NT2/D1 (cell line): Measurements from ENCODE around the gene USP49.

Experiments
- YY1 ChIP-seq: IDR thresholded peaks from 2 replicates; pipeline ENCODE4 v1.6.1; 2011; ENCODE audit not compliant: insufficient read length, insufficient read depth
- ZNF274 ChIP-seq: IDR thresholded peaks from 2 replicates; pipeline ENCODE4 v1.6.1; 2011; ENCODE audit warnings: mild to moderate bottlenecking, low read depth, low read length

DNA sequence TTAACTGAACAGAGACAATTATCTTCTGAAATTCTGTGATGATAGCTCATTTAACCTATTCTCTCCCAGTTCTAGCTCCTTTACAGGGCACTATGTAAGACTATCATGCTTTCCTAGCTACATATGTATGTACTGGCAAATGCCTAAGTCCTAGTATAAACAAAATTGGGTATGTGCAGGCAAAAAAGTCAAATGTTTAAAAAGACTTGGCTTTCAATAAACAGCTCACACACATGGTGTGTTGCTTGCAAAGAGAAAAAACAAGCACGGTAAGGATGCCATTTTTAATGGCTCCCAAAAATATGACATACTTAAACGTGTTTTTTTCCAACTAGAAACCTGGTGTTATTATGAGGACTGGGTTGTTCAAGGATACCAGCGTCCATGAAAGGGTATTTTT lies 62.9 kb downstream of the USP49 start:
- no peak for TF ChIP-seq YY1
- no peak for TF ChIP-seq ZNF274
